Activated naive CD4-positive, alpha-beta T cell treated with anti-CD3 and anti-CD28 coated beads, Interleukin-2, amount 50 U/mL, for 16 hours (primary cell): ENCODE results near the gene TMEM219.
"Not testable (repeated sequence)": the region's sequence is repeated elsewhere in the genome, so short reads cannot be mapped to it uniquely, and the experiment has no call there.

Experiments used
- DNase-seq: peaks from one replicate; pipeline ENCODE4 v3.0.0-alpha.2; 2020

Gene TMEM219

DNA sequence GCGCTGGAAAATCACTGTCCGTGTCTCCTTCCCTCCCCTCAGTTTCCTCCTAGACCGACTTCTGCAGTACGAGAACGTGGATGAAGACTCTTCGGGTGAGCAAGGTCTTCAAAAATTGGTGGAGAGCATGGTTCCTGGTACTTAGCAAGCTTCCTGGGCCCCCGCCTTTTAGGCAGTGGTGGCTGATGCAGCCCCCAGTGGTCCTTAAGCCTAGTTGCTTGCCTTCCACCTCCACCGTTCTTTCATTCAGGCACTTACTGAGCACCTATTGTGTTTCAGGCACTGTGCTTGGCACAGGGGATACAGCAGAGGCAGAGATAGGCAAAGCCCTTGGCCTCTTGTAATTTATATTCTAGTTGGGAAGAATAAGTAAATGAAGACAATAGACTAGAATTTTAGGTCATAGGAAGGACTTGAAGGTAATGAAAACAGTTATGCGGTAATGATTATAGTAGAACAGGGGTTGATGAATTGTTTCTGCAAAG, 34.9 kb downstream of the TMEM219 start:
- no peak for DNase-seq

- DNase-seq = no peak
Measured at GRCh38 chr16:29999605-30000004, 37.7 kb downstream of the TMEM219 start.

DNA sequence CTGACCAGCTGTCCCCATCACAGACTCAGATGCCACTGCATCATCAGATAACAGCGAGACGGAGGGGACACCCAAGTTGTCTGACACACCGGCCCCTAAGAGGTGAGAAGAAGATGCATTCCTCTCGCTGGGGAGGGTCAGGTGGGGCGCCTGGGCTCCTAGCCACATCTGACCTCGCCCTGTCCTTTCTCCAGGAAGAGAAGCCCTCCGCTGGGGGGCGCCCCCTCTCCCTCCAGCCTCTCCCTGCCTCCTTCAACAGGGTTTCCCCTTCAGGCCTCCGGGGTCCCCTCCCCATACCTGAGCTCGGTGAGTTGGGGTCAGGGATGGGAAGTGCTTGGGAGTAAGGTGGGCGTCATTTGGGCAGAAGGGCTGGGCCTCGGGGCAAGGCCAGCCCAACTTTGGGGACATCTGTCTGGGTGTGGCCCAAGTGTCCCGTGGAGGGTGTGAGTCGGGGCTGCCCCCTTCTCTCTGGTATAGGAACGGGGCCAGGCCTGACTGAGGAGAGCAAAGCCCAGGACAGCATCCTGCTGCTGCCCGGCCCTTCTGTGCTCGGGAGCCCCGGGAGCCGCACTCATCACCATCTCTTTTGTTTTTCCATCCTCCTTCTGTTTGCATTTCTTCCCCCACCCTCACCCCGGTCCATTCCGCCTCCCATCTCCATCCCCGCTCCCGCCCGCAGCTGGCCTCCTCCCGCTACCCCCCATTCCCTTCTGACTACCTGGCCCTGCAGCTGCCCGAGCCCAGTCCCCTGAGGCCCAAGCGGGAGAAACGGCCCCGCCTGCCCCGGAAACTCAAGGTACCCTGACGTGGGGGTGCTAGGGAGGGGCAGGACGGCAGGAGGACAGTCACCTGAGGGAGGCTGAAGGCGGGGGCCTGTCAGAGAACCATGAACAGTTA, 39.1 kb downstream of the TMEM219 start:
- no peak for DNase-seq

- DNase-seq = no peak
Measured at GRCh38 chr16:30002614-30003346, 40.9 kb downstream of the TMEM219 start.

DNA sequence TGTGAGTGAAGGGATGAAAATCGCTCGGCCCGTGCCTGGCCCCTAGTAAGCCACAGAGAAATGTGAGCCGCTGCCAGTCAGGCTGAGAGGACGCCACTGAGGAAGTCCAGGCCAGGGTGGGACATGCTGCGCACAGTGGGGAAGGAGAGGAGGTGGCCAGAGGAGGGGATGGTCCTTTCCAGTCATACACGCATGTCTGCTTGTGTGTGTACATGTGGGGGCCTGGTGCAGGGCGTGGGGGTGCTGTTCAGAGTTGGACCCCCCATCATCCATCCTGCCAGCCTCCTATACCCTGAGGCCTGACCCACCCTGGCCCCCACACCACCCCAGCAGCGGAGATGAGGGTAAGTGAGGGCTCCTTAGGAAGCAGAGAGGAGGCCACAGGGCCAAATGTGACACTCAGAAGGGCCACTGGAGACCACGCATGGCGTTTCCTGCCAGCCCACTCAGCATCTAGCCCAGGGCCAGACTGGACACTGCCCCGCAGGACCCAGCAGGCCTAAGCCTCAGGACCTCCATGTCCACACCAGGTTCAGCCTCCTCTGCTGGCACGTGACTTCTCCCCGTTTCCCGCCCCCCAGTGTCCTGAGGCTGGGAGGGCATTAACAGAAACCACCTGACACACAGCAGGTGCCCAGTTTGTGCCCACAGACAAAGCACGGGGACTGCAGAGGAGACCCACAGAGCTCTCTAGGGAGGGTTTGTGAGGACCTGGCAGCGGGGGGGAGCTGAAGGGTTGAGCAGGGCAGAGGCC, 42.0 kb downstream of the TMEM219 start:
- DNase-seq = no peak

- no peak for DNase-seq
Measured at GRCh38 chr16:30004424-30004776, 42.5 kb downstream of the TMEM219 start.

DNA sequence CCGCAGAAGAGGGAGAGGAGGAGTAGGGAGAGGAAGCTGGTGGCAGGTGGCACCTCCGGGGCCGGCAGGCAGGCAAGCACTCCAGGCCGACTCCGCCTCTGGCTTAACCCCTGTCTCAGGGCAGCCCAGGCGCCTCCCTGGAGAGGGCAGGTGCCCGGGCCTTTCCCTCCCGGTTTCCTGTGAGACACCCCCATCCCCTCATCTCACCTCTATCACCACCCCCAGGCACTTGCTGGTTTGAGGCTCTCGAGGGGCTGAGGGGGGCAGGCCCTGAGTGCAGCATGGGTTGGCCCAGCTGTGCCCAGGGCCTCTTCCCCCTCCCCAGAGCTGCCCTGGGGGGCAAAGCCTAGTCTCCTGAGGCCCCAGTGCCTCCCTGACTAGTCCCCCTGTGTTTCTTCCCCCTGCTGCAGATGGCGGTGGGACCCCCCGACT, 42.9 kb downstream of the TMEM219 start:
- no peak for DNase-seq

GRCh38 chr16:30005341-30006094, 43.6 kb downstream of the TMEM219 start:
- DNase-seq = peak; percentile 45

DNA sequence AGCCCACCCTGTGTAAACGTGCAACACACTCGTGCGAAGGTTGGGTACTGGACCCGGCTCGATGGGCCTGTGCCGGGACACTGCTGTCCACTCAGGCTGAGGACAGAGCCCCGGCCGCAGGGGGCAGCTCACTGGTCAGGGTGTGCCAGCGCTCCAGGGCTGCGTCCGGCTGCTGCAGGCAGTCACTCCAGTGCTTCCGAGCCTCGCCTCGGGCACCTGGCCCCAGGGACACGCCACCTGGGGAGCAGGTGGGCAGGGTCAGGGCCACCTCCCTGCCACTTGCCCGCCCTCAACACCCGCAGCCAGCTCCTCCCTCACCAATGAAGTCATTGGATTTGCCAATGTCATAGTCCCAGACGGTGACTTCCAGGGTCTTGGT, 44.2 kb downstream of the TMEM219 start:
- no peak for DNase-seq

DNA sequence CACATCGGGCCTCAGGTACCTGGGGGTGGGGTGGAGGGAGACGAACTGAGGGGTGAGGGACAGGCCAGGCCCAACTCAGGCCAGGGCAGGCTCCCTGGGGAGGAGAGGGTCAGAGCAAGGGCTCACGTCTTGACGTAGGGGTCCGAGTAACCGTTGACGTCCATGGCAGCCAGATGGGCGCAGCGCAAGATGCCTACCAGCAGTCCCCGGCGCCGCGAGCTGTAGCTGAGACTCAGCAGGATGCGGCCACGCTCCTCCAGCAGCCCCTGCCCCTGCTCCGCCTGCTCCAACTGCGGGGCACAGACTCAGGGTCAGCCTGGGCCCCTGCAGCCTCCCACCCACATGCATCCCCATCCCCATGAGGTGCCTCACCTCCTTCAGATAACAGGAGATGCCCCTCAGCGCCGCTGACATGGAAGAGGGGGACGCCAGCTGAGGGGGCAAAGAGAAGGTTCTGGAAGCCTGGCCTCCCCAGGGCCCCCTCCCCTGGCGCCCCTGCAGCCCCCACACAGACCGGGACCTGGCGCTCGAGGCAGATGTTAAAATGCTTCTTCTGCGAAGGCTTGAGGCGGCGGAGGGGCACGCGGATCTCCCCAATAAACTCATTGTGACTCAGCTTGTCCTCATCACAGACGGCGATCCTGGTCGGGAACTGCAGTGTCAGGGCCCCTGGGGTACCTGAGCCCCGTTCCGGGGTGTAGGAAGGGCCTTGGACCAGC, 44.9 kb downstream of the TMEM219 start:
- DNase-seq = no peak

DNA sequence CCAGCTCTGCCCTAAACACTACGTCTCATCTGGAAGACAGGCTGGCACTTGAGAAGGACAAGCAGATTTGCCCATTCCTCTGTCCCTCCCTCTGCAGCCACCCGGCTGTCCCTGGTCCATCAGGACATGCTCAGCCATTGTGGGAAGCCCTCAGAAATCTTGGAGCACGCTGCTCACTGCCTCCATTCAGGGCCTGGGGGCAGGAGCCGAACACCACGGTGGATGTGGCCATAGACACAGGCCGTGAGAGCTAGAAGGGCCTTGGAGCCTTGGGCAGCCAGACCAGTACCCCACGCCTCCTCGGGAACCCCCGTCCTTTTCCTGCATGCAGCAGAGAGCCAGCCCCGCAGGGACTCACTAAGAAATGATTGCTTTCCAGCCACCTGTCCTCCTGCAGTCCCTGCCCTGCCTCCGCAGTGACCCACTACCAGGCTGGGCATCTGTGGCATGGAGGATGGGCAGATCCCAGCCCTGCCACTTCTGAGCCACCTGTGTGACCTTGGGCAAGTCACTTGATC, 45.6 kb downstream of the TMEM219 start:
- DNase-seq = no peak

GRCh38 chr16:30009085-30009862, 47.4 kb downstream of the TMEM219 start:
- DNase-seq = no peak

DNA sequence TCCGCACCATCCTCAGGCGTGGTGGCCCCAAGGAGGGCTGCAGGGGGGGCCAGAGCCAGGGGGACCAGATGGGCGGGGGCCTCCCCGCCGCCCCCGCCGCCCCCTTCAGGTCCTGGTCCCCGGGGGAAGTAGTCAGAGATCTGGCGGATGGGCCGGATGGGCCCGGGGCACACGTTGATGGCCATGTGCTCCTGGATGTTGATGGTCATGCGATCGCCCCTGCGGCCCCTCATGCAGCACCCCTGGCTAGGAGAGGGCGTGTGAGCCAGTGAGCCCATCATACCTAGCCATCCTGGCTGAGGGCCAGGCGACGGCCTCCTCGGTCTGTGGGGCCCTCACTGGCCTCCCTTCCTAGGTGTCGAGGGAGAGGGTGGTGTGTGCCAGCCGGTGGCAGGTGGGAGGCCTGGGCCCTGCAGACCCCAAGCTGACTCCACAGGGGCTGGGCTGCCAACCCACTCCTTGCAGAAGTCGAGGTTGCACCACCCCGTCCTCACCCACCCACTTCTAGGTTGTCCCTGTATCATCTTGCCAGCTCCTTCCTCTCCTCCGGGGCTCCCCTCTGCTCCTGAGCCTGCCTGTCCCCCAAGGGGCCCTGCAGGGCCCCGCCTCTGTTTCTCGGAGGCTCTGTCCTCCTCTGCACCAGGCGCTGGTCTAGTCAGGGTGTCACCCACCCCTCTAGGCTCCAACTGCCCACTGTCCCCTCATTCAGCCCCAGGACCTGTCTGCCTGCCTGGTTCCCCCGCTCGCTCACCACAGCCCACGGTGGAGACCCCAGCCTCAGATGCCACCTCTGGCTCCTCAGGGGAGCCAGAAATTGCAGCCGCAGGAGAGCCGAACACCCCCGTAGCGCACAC, 48.3 kb downstream of the TMEM219 start:
- no peak for DNase-seq

DNA sequence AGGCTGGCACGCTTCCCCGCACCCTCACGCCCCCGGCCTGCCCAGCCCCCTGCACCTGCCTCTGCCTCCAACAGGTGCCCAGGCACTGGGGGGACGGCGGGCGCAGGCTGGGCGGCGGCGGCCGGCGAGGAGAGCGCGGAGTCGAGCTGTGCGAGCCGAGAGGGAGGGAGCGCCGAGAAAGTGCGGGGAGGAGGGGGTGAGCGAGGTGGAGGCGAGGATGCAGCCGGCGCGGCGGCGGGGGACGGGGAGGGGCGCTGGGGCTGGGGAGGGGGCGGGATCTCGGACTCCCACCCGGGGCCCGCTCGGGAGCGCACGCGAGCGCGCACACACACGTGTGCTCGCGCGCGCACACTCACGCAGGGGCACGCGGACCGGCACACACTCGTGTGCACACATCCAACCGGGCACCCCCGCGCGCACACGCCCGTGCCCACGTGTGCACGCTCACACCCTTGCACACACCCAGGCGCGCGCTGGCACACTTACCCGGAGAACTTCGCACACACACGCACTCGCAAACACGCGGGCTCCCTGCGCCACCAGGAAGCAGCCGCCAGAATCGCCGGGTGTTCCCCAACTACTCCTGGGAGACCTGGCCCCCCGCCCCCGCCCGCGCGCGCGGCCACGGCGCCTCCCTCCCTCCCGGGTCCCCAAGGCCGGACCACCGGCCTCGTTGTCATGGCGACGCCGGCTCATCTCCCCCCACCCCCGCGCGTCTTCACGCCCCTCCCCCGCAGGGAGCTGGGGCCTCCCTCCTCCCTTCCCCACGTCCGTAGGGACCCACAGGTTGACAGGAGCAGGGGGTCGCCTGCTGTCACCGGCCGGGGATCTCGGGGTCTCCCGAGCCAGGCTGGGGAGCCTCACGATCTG, 49.2 kb downstream of the TMEM219 start, which contains the start of gene DOC2A:
TSS of gene DOC2A (minus strand) at position 184 of the 870 bp plus-strand sequence. CDS start 805 bp downstream, outside the sequence.
- DNase-seq = peak; percentile 58

- no peak for DNase-seq
Measured at GRCh38 chr16:30011714-30012504, 50.0 kb downstream of the TMEM219 start.

DNA sequence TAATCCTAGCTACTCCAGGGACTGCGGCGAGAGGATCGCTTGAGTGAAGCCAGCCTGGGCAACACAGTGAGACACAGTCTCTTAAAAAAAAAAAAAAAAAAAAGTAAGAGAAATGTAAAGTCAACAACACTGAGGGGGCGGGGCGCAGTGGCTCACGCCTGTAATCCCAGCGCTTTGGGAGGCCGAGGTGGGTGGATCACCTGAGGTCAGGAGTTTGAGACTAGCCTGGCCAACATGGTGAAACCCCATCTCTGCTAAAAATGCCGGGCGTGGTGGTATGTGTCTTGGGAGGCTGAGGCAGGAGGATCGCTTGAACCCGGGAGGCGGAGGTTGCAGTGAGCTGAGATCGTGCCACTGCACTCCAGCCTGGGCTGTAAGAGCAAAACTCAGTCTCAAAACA, 50.7 kb downstream of the TMEM219 start:
- DNase-seq = not testable (repeated sequence)

GRCh38 chr16:30015450-30015849, 53.6 kb downstream of the TMEM219 start:
- not testable (repeated sequence) for DNase-seq
